K562 (cell line): ENCODE results near the gene RAP1GAP2. TPM values are rescaled to one million over a fixed set of nuclear protein-coding genes. Genes with fewer than 3 reads are reported as not detected.

ENCODE experiments used
- ATAC-seq: fragments of 200-7000 bp; cut with Tn5 transposase; 3 replicates; pipeline ENCODE4 v1.9.1; 2020; ENCODE audit warnings: moderate library complexity
- BruUV-seq: library from RNA; stranded (reverse); fragments of 400-500 nt; replicated peaks from 2 replicates; lab custom pipeline; 2021; lab: Mats Ljungman, UMichigan
- CTCF ChIA-PET: fragments of 300-600 bp; formaldehyde crosslinking; extraction: SDS; loops from one replicate; lab custom pipeline; 2021; ENCODE audit warnings: low intra/inter-chr PET ratio; lab: Yijun Ruan, JAX
- POLR2A ChIA-PET: fragments of 300-600, 350-650 bp; sonication (Branson Sonifier 250); formaldehyde crosslinking; extraction: SDS; loops from one replicate; lab custom pipeline; 2021; ENCODE audit warnings: antibody characterized with exemption, inconsistent platforms; lab: Yijun Ruan, JAX
- DNase-seq, 4 experiments: peaks; one replicate each; pipeline versions ENCODE4 v3.0.0 to v3.0.0-alpha.2; 2011 to 2018; ENCODE audit warnings: low spot score in 3 of 4, mixed read lengths in 3 of 4; ENCODE audit errors: extremely low read depth in 1 of 4
- FAIRE-seq: peaks from 2 replicates; lab custom pipeline; 2011; peaks lifted over from hg19 to GRCh38; lab: Jason Lieb, UNC
- H2AFZ ChIP-seq: 2 replicates; pipeline ENCODE4 v1.6.0; 2011; ENCODE audit warnings: low read depth, low read length, control low read depth, inconsistent platforms
- H3K27ac ChIP-seq: fragments of 200-600 bp; 3 replicates; pipeline ENCODE4 v1.8.0; 2011; ENCODE audit warnings: low read depth, mild to moderate bottlenecking, control low read depth, inconsistent platforms, low read length, moderate library complexity, mixed read lengths; ENCODE audit errors: extremely low read depth
- H3K27me3 ChIP-seq, 2 experiments: fragments of 300-600 bp in 1 of 2; 2 replicates in 1 of 2; 3 replicates in 1 of 2; pipeline versions ENCODE4 v1.6.0 to v1.8.0; 2011; ENCODE audit warnings: inconsistent platforms in 2 of 2, low read length in 2 of 2, mild to moderate bottlenecking in 1 of 2, mixed read lengths in 1 of 2, moderate library complexity in 1 of 2; ENCODE audit not compliant: control insufficient read depth in 2 of 2, insufficient read depth in 2 of 2
- H3K36me3 ChIP-seq: fragments of 300-600 bp; 3 replicates; pipeline ENCODE4 v1.8.0; 2011; ENCODE audit warnings: mild to moderate bottlenecking, low read length, inconsistent platforms; ENCODE audit not compliant: control insufficient read depth, insufficient read depth
- H3K4me1 ChIP-seq, 2 experiments: fragments of 200-600 bp in 1 of 2; replicated peaks in 1 of 2; 2 replicates in 1 of 2; 3 replicates in 1 of 2; pipeline versions ENCODE4 v1.5.1 to v1.8.0; 2011; ENCODE audit warnings: inconsistent platforms in 2 of 2, low read length in 2 of 2, mild to moderate bottlenecking in 1 of 2, mixed read lengths in 1 of 2, moderate library complexity in 1 of 2; ENCODE audit not compliant: control insufficient read depth in 2 of 2, insufficient read depth in 2 of 2
- H3K4me2 ChIP-seq: 2 replicates; pipeline ENCODE4 v1.6.1; 2011; ENCODE audit warnings: low read length, control low read depth, inconsistent platforms, mixed read lengths; ENCODE audit not compliant: insufficient read depth
- H3K4me3 ChIP-seq: fragments of 200-600 bp; sonication (generic), shearing (Covaris generic); 2 replicates; pipeline ENCODE4 v1.5.1; 2016; ENCODE audit warnings: control low read depth, inconsistent platforms
- H3K79me2 ChIP-seq: fragments of 200-600 bp; 3 replicates; pipeline ENCODE4 v1.8.0; 2011; ENCODE audit warnings: low read length, inconsistent platforms; ENCODE audit not compliant: control insufficient read depth, insufficient read depth
- H3K9ac ChIP-seq, 2 experiments: 2 replicates each; pipeline versions ENCODE4 v1.6.0 to v1.6.1; 2011; ENCODE audit warnings: low read depth in 2 of 2, low read length in 2 of 2, control low read depth in 1 of 2, inconsistent platforms in 1 of 2, mild to moderate bottlenecking in 1 of 2, mixed read lengths in 1 of 2; ENCODE audit not compliant: insufficient read depth in 1 of 2
- H3K9me1 ChIP-seq: one replicate; pipeline ENCODE4 v1.6.0; 2011; ENCODE audit warnings: inconsistent platforms, mild to moderate bottlenecking, low read length, moderate library complexity; ENCODE audit not compliant: control insufficient read depth, insufficient read depth
- H3K9me3 ChIP-seq: replicated peaks from 2 replicates; pipeline ENCODE4 v1.5.1; 2011; ENCODE audit warnings: low read depth, low read length, inconsistent platforms; ENCODE audit not compliant: control insufficient read depth, insufficient read depth
- H4K20me1 ChIP-seq: replicated peaks from 2 replicates; pipeline ENCODE4 v1.6.1; 2011; ENCODE audit warnings: low read length, inconsistent platforms, mixed read lengths; ENCODE audit not compliant: control insufficient read depth, insufficient read depth
- CSDE1 ChIP-seq, 2 experiments: fragments of 450-650 bp; IDR thresholded peaks; 2 replicates each; pipeline ENCODE4 v1.6.1; 2016; ENCODE audit warnings: mild to moderate bottlenecking in 1 of 2
- KLF6 ChIP-seq: fragments of 250-450 bp; sonication (Bioruptor Pico); IDR thresholded peaks from 2 replicates; pipeline ENCODE4 v1.4.0; 2020; ENCODE audit warnings: mild to moderate bottlenecking, moderate library complexity, borderline replicate concordance
- MECOM ChIP-seq: fragments of 250-450 bp; sonication (Bioruptor Pico); IDR thresholded peaks from 2 replicates; pipeline ENCODE4 v1.8.0; 2022; ENCODE audit warnings: inconsistent platforms
- WGBS: fragments of 100-300 bp; shearing (Covaris generic); methylation state at CpG from one replicate; pipeline ENCODE4 v1.1.6; 2016; ENCODE audit warnings: low coverage, mixed read lengths; ENCODE audit not compliant: insufficient coverage; ENCODE audit errors: missing lambda C conversion rate; 5-methylcytosine and 5-hydroxymethylcytosine counted together
- in situ Hi-C: fragments of 300-500 bp; cut with MboI; formaldehyde crosslinking; loops from 4 replicates; pipeline ENCODE4 v1.15.0; 2018; ENCODE audit warnings: inconsistent platforms, mixed read lengths
- intact Hi-C: fragments of 100-400 bp; cut with micrococcal nuclease; formaldehyde crosslinking; loops from 2 replicates; pipeline ENCODE4 v1.14.2; 2022
- polyA plus RNA-seq, 8 experiments: library from polyadenylated mRNA; depleted of rRNA in 4 of 8; stranded (reverse) in 5 of 8; unstranded in 3 of 8; fragments of >200 nt; fragmentation: Nextera tagmentation in 2 of 8; fragmentation: Illumina TruSeq in 1 of 8; extraction: Ambion mirVana in 2 of 8; extraction: Trizol in 1 of 8; gene quantifications; 2 replicates each; pipeline versions ENCODE4 v1.2.1 to v1.2.3, GENCODE V29; 2011 to 2014; ENCODE audit warnings: inconsistent platforms in 1 of 8, missing spikeins in 1 of 8
- total RNA-seq, 7 experiments: library from RNA; depleted of rRNA in 6 of 7; stranded (reverse); fragments of >200 nt in 6 of 7; fragmentation: Illumina TruSeq in 2 of 7; extraction: Trizol in 2 of 7; gene quantifications; 2 replicates each; pipeline versions ENCODE4 v1.2.1 to v1.2.3, GENCODE V29; 2011 to 2021; ENCODE audit warnings: low replicate concordance in 1 of 7
- TF ChIP-seq, protein P1 (sequence below): sonication (generic); formaldehyde crosslinking; IDR thresholded peaks from 2 replicates; pipeline ENCODE4 v1.8.0; 2022; ENCODE audit warnings: mild to moderate bottlenecking, missing genetic modification reagents
- TF ChIP-seq, protein P2 (sequence below): fragments of 200-400 bp; formaldehyde crosslinking; IDR thresholded peaks from 2 replicates; pipeline ENCODE4 v1.6.1; 2017; ENCODE audit warnings: mild to moderate bottlenecking, low read depth, low read length, moderate library complexity
- TF ChIP-seq, protein P3 (sequence below): IDR thresholded peaks from 2 replicates; pipeline ENCODE4 v1.6.1; 2016; ENCODE audit warnings: missing genetic modification characterization, missing compliant biosample characterization

Gene RAP1GAP2
- total and polyA plus RNA-seq, 9 of the 15 experiments (the other 6 are each of a cell fraction or from before 2014, with no cell fraction given) = 0.01 to 1.3 (median 0.42) TPM; not detected in 1

DNA sequence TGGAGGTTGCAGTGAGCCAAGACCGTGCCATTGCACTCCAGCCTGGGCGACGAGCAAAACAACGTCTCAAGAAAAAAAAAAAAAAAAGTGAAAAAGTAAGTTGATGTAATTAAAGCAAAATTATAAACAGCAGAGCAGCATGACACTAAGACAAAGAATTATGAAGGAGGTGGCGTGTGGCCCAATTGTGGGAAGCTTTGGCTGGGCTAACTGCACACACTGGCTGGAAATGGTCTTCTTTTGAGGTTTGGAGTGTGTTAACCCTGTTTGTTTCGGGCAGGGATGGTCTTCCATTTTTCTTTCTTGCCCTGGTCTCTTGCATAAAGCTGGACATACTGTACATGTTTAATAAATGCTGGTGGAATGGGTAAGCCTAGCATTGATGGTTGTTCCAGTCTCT is 54.8 kb downstream of the RAP1GAP2 start:
- Histone ChIP-seq H3K9ac (no peak overlapping the region), H3K79me2 (no peaks in the 10 kb centered on the region), H3K9me1 (no peaks in the 10 kb centered on the region), H3K4me3 (no peak overlapping the region), H2AFZ (no peak overlapping the region), H4K20me1 (0 out of 2 replicates have a peak, but pooled peaks cover 4% of the 10 kb centered on the region), H3K36me3 (no peaks in the 10 kb centered on the region), H3K4me2 (no peak overlapping the region), H3K27me3 (peaks cover 3 to 33% of the 10 kb centered on the region in 2 experiments; a peak in 3 of 5 replicates), H3K27ac (no peak overlapping the region), H3K9me3 (no peaks in the 10 kb centered on the region), H3K4me1 (peaks cover 0 to 14% of the 10 kb centered on the region in 2 experiments; a peak in 2 of 5 replicates)
- FAIRE-seq (no peak), DNase-seq (no peak), ATAC-seq (no peak)
- ChIA-PET CTCF (no interaction called here), POLR2A (no interaction called here)
- no TSS peak for BruUV-seq
- intact Hi-C loops (no loop called here), in situ Hi-C loops (no loop called here)
- 0% methylated on average over 6 of the region's 6 CpGs for WGBS
- TF ChIP-seq, protein P1, sequence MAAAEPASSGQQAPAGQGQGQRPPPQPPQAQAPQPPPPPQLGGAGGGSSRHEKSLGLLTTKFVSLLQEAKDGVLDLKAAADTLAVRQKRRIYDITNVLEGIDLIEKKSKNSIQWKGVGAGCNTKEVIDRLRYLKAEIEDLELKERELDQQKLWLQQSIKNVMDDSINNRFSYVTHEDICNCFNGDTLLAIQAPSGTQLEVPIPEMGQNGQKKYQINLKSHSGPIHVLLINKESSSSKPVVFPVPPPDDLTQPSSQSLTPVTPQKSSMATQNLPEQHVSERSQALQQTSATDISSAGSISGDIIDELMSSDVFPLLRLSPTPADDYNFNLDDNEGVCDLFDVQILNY = no peak

DNA sequence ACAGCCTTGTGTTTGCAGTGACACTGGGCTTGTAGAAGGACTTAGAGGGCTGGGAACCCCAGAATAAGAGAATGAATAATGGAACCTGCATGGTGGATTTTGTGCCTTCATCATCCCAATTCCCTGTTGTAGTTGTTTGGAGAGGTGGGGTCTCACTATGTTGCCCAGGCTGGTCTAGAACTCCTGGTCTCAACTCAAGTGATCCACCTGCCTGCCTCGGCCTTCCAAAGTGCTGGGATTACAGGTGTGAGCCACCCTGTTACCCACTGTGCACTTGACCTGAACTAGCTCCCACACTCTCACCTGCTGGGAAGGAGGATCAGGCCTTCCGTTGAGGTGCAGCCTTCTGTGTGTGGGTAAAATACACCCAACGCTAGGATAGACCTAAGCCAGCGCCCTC is 55.4 kb downstream of the RAP1GAP2 start:
- Histone ChIP-seq H4K20me1 (0 out of 2 replicates have a peak, but pooled peaks cover 4% of the 10 kb centered on the region), H3K27me3 (peaks cover 3 to 34% of the 10 kb centered on the region in 2 experiments; a peak in 3 of 5 replicates), H3K79me2 (no peaks in the 10 kb centered on the region), H3K27ac (no peak overlapping the region), H3K9me3 (no peaks in the 10 kb centered on the region), H3K36me3 (no peaks in the 10 kb centered on the region), H3K9ac (no peak overlapping the region), H2AFZ (no peak overlapping the region), H3K4me3 (no peak overlapping the region), H3K4me1 (peaks cover 0 to 14% of the 10 kb centered on the region in 2 experiments; a peak in 2 of 5 replicates), H3K4me2 (no peak overlapping the region), H3K9me1 (no peaks in the 10 kb centered on the region)
- DNase-seq (no peak), ATAC-seq (no peak), FAIRE-seq (no peak)
- no TSS peak for BruUV-seq
- in situ Hi-C loops = no loop called here
- 0% methylated on average over 3 of the region's 4 CpGs for WGBS
- TF ChIP-seq, protein P2, sequence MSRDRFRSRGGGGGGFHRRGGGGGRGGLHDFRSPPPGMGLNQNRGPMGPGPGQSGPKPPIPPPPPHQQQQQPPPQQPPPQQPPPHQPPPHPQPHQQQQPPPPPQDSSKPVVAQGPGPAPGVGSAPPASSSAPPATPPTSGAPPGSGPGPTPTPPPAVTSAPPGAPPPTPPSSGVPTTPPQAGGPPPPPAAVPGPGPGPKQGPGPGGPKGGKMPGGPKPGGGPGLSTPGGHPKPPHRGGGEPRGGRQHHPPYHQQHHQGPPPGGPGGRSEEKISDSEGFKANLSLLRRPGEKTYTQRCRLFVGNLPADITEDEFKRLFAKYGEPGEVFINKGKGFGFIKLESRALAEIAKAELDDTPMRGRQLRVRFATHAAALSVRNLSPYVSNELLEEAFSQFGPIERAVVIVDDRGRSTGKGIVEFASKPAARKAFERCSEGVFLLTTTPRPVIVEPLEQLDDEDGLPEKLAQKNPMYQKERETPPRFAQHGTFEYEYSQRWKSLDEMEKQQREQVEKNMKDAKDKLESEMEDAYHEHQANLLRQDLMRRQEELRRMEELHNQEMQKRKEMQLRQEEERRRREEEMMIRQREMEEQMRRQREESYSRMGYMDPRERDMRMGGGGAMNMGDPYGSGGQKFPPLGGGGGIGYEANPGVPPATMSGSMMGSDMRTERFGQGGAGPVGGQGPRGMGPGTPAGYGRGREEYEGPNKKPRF = no peak
- TF ChIP-seq CSDE1 (IDR thresholded peaks at IDR 0.05) = no peak
- TF ChIP-seq, protein P3, sequence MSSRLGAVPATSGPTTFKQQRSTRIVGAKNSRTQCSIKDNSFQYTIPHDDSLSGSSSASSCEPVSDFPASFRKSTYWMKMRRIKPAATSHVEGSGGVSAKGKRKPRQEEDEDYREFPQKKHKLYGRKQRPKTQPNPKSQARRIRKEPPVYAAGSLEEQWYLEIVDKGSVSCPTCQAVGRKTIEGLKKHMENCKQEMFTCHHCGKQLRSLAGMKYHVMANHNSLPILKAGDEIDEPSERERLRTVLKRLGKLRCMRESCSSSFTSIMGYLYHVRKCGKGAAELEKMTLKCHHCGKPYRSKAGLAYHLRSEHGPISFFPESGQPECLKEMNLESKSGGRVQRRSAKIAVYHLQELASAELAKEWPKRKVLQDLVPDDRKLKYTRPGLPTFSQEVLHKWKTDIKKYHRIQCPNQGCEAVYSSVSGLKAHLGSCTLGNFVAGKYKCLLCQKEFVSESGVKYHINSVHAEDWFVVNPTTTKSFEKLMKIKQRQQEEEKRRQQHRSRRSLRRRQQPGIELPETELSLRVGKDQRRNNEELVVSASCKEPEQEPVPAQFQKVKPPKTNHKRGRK (tag) = no peak
- no peak for TF ChIP-seq MECOM
- no peak for TF ChIP-seq KLF6 (CRISPR knock-in tag)
- CTCF ChIA-PET = no interaction called here
- intact Hi-C loops = no loop called here
- POLR2A ChIA-PET = no interaction called here
